ENCODE data around the gene VPS35. TPM values are rescaled to one million over a fixed set of nuclear protein-coding genes. Genes with fewer than 3 reads are reported as not detected.

VPS35 gene
- total RNA-seq, 1 donor from 2014 or later, result 128 TPM

- Mint-ChIP-seq H3K36me3 (ENCODE audit: insufficient read depth) (peaks cover 6% of the 10 kb centered on the region), H3K4me3 (ENCODE audit: low read depth) (no peak overlapping the region), H3K9me3 (ENCODE audit: low read depth) (no peaks in the 10 kb centered on the region), H3K4me1 (ENCODE audit: low read depth) (no peaks in the 10 kb centered on the region), H3K27me3 (no peaks in the 10 kb centered on the region), H3K27ac (no peak overlapping the region)
- no peak for DNase-seq (ENCODE audit: low spot score, unreplicated experiment)
- no peak for TF ChIP-seq CTCF (IDR thresholded peaks at IDR 0.05; ENCODE audit: unreplicated experiment)
Measured at GRCh38 chr16:46701615-46702014, 12.6 kb upstream of the VPS35 start.

DNA sequence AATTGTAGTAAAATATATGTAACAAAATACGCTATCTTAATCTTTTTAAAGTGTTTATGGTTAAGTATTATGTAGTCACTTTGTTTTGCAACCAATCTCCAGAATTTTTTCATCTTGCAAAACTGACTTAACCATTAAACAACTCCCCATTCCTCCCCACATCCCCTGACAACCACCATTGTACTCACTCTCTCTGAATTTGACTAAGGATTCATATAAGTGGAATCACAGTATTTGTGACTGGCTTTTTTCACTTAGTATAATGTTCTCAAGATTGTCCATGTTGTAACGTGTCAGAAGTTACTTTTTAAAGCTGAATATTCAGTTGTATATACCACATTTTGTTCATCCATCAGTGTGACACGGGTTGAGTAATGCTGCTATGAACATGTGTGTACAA is 11.1 kb upstream of the VPS35 start:
- Mint-ChIP-seq H3K9me3 (ENCODE audit: low read depth) (no peaks in the 10 kb centered on the region), H3K27ac (no peak overlapping the region), H3K27me3 (no peaks in the 10 kb centered on the region), H3K4me3 (ENCODE audit: low read depth) (no peak overlapping the region), H3K4me1 (ENCODE audit: low read depth) (no peaks in the 10 kb centered on the region), H3K36me3 (ENCODE audit: insufficient read depth) (peaks cover 15% of the 10 kb centered on the region)
- no peak for TF ChIP-seq CTCF (IDR thresholded peaks at IDR 0.05; ENCODE audit: unreplicated experiment)
- no peak for DNase-seq (ENCODE audit: low spot score, unreplicated experiment)

GRCh38 chr16:46696957-46697356 is 8.0 kb upstream of the VPS35 start:
- Mint-ChIP-seq H3K36me3 (ENCODE audit: insufficient read depth) (peaks cover 24% of the 10 kb centered on the region), H3K27me3 (no peaks in the 10 kb centered on the region), H3K27ac (no peak overlapping the region), H3K4me1 (ENCODE audit: low read depth) (peaks cover 1% of the 10 kb centered on the region), H3K4me3 (ENCODE audit: low read depth) (no peak overlapping the region), H3K9me3 (ENCODE audit: low read depth) (no peaks in the 10 kb centered on the region)
- TF ChIP-seq CTCF (IDR thresholded peaks at IDR 0.05; ENCODE audit: unreplicated experiment), result no peak
- DNase-seq (ENCODE audit: low spot score, unreplicated experiment), result no peak

GRCh38 chr16:46695937-46696336 is 7.0 kb upstream of the VPS35 start:
- H3K4me1 Mint-ChIP-seq (ENCODE audit: low read depth), result peaks cover 11% of the 10 kb centered on the region
- H3K4me3 Mint-ChIP-seq (ENCODE audit: low read depth), result no peak overlapping the region
- H3K27me3 Mint-ChIP-seq, result no peaks in the 10 kb centered on the region
- H3K9me3 Mint-ChIP-seq (ENCODE audit: low read depth), result no peaks in the 10 kb centered on the region
- no peak for DNase-seq (ENCODE audit: low spot score, unreplicated experiment)
- H3K36me3 Mint-ChIP-seq (ENCODE audit: insufficient read depth), result peaks cover 24% of the 10 kb centered on the region
- no peak for TF ChIP-seq CTCF (IDR thresholded peaks at IDR 0.05; ENCODE audit: unreplicated experiment)
- H3K27ac Mint-ChIP-seq, result no peak overlapping the region

DNA sequence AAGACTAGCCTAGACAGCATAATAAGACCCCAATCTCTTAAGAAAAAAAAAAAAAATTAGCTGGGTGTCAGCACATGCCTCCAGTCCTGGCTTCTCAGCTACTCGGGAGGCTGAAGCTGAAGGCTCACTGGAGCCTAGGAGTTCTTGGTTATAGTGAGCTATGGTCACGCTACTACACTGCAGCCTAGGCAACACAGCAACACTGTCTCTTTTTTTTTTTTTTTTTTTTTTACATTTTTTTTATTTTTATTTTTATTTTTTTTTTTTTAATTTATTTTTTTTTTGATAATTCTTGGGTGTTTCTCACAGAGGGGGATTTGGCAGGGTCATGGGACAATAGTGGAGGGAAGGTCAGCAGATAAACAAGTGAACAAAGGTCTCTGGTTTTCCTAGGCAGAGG is 4.6 kb upstream of the VPS35 start:
- DNase-seq (ENCODE audit: low spot score, unreplicated experiment), result no peak
- H3K27ac Mint-ChIP-seq, result no peak overlapping the region
- peaks cover 21% of the 10 kb centered on the region for H3K36me3 Mint-ChIP-seq (ENCODE audit: insufficient read depth)
- H3K9me3 Mint-ChIP-seq (ENCODE audit: low read depth), result no peaks in the 10 kb centered on the region
- no peak for TF ChIP-seq CTCF (IDR thresholded peaks at IDR 0.05; ENCODE audit: unreplicated experiment)
- no peak overlapping the region for H3K4me3 Mint-ChIP-seq (ENCODE audit: low read depth)
- no peaks in the 10 kb centered on the region for H3K27me3 Mint-ChIP-seq
- peaks cover 15% of the 10 kb centered on the region for H3K4me1 Mint-ChIP-seq (ENCODE audit: low read depth)
